Neuronal stem cell (in vitro differentiated cells): ENCODE results near the gene TPST2.

Experiments used
- DNase-seq: peaks from one replicate; pipeline ENCODE4 v3.0.0-alpha.2; 2013; ENCODE audit warnings: low spot score
- H2AFZ ChIP-seq: one replicate; pipeline ENCODE4 v1.6.1; 2013; ENCODE audit warnings: mild to moderate bottlenecking, low read length, inconsistent platforms
- H2AK5ac ChIP-seq: 2 replicates; pipeline ENCODE4 v1.6.1; 2013; ENCODE audit warnings: low read depth, mild to moderate bottlenecking, inconsistent platforms, low read length, moderate library complexity, mixed read lengths
- H2BK120ac ChIP-seq: 2 replicates; pipeline ENCODE4 v1.6.1; 2013; ENCODE audit warnings: low read depth, mild to moderate bottlenecking, inconsistent platforms, low read length, moderate library complexity, mixed read lengths
- H2BK12ac ChIP-seq: one replicate; pipeline ENCODE4 v1.6.1; 2013; ENCODE audit warnings: low read length, inconsistent platforms
- H2BK15ac ChIP-seq: 2 replicates; pipeline ENCODE4 v1.6.1; 2013; ENCODE audit warnings: mild to moderate bottlenecking, low read length, inconsistent platforms, mixed read lengths
- H2BK5ac ChIP-seq: one replicate; pipeline ENCODE4 v1.6.1; 2013; ENCODE audit warnings: inconsistent platforms, mild to moderate bottlenecking, low read length, moderate library complexity
- H3K14ac ChIP-seq: one replicate; pipeline ENCODE4 v1.6.1; 2013; ENCODE audit warnings: low read length, inconsistent platforms
- H3K18ac ChIP-seq: 2 replicates; pipeline ENCODE4 v1.6.1; 2013; ENCODE audit warnings: low read length, inconsistent platforms
- H3K23ac ChIP-seq: 2 replicates; pipeline ENCODE4 v1.6.1; 2013; ENCODE audit warnings: low read depth, mild to moderate bottlenecking, mixed read lengths, low read length, inconsistent platforms; ENCODE audit not compliant: poor library complexity
- H3K27ac ChIP-seq: replicated peaks from 3 replicates; pipeline ENCODE4 v1.5.1; 2013; ENCODE audit warnings: low read length, inconsistent platforms
- H3K27me3 ChIP-seq, 3 experiments: 2 replicates each; pipeline ENCODE4 v1.6.1; 2013; ENCODE audit warnings: low read length in 3 of 3, mild to moderate bottlenecking in 2 of 3, inconsistent platforms in 1 of 3, low read depth in 1 of 3, mixed read lengths in 1 of 3, moderate library complexity in 1 of 3; ENCODE audit not compliant: control insufficient read depth in 3 of 3, insufficient read depth in 3 of 3
- H3K36me3 ChIP-seq, 2 donors: replicated peaks in 1 of 2; 2 replicates each; pipeline ENCODE4 v1.6.1; 2013; ENCODE audit warnings: low read length in 2 of 2; ENCODE audit not compliant: control insufficient read depth in 2 of 2, insufficient read depth in 2 of 2
- H3K4ac ChIP-seq: 2 replicates; pipeline ENCODE4 v1.6.1; 2013; ENCODE audit warnings: inconsistent platforms, mild to moderate bottlenecking, low read length, moderate library complexity
- H3K4me1 ChIP-seq, 2 donors: 1 replicate in 1 of 2; 2 replicates in 1 of 2; pipeline ENCODE4 v1.6.1; 2013; ENCODE audit warnings: low read length in 2 of 2, low read depth in 1 of 2; ENCODE audit not compliant: control insufficient read depth in 2 of 2, insufficient read depth in 1 of 2
- H3K4me2 ChIP-seq: one replicate; pipeline ENCODE4 v1.6.1; 2013; ENCODE audit warnings: mild to moderate bottlenecking, low read length, inconsistent platforms; ENCODE audit not compliant: insufficient read depth, poor library complexity, severe bottlenecking
- H3K4me3 ChIP-seq, 2 donors: 2 replicates each; pipeline ENCODE4 v1.5.1; 2013; ENCODE audit warnings: low read length in 2 of 2, mild to moderate bottlenecking in 2 of 2, inconsistent platforms in 1 of 2, moderate library complexity in 1 of 2
- H3K79me1 ChIP-seq: one replicate; pipeline ENCODE4 v1.6.1; 2013; ENCODE audit warnings: low read depth, mild to moderate bottlenecking, inconsistent platforms, low read length, moderate library complexity
- H3K9ac ChIP-seq: one replicate; pipeline ENCODE4 v1.6.1; 2013; ENCODE audit warnings: mild to moderate bottlenecking, low read depth, low read length, inconsistent platforms; ENCODE audit not compliant: poor library complexity
- H3K9me3 ChIP-seq, 2 donors: replicated peaks in 1 of 2; 2 replicates each; pipeline versions ENCODE3 to v1.6.1; 2013; ENCODE audit warnings: low read length in 2 of 2, mild to moderate bottlenecking in 2 of 2, inconsistent platforms in 1 of 2, low read depth in 1 of 2, mixed read lengths in 1 of 2, moderate library complexity in 1 of 2; ENCODE audit not compliant: control insufficient read depth in 2 of 2, insufficient read depth in 1 of 2
- H4K8ac ChIP-seq: one replicate; pipeline ENCODE4 v1.6.1; 2013; ENCODE audit warnings: low read depth, mild to moderate bottlenecking, inconsistent platforms, low read length, moderate library complexity
- H4K91ac ChIP-seq: one replicate; pipeline ENCODE4 v1.6.1; 2013; ENCODE audit warnings: low read length, low read depth, mild to moderate bottlenecking, inconsistent platforms; ENCODE audit not compliant: poor library complexity
- WGBS, 2 donors: extraction: QIAGEN DNeasy Blood & Tissue Kit; methylation state at CpG; one replicate each; pipeline ENCODE4 v1.1.7; 2013; ENCODE audit warnings: missing lambda C conversion rate in 2 of 2, mixed read lengths in 1 of 2; ENCODE audit not compliant: insufficient read length in 2 of 2, insufficient replicate concordance in 1 of 2; ENCODE audit errors: extremely low coverage in 2 of 2; 5-methylcytosine and 5-hydroxymethylcytosine counted together

TPST2 gene

GRCh38 chr22:26502688-26503561 lies 87.0 kb downstream of the TPST2 start:
- Histone ChIP-seq H3K18ac (no peak overlapping the region), H3K4me1 (peaks cover 0 to 5% of the 10 kb centered on the region in 2 donors), H3K14ac (no peak overlapping the region), H4K8ac (no peak overlapping the region), H2BK15ac (no peak overlapping the region), H2BK120ac (no peak overlapping the region), H3K23ac (no peak overlapping the region), H3K4ac (no peak overlapping the region), H3K4me2 (no peak overlapping the region), H2BK5ac (no peak overlapping the region), H3K9me3 (peaks cover 0 to 2% of the 10 kb centered on the region in 2 donors), H3K4me3 (no peak overlapping the region), H3K27me3 (no peaks in the 10 kb centered on the region), H3K9ac (no peak overlapping the region), H3K79me1 (peaks cover 3% of the 10 kb centered on the region), H3K36me3 (peaks cover 47 to 99% of the 10 kb centered on the region in 2 donors), H2BK12ac (no peak overlapping the region), H3K27ac (no peak overlapping the region), H2AFZ (peak overlapping the region; percentile 63), H4K91ac (no peak overlapping the region), H2AK5ac (no peak overlapping the region)
- DNase-seq = peak; percentile 31
- no CpG with 5 or more reads among the region's 3 CpGs for WGBS, 2 donors

GRCh38 chr22:26501996-26502395 lies 87.9 kb downstream of the TPST2 start:
- Histone ChIP-seq H3K4me2 (no peak overlapping the region), H2AFZ (no peak overlapping the region), H3K9ac (no peak overlapping the region), H2BK15ac (no peak overlapping the region), H3K4me3 (no peak overlapping the region), H3K27me3 (no peaks in the 10 kb centered on the region), H4K91ac (no peak overlapping the region), H3K18ac (no peak overlapping the region), H2AK5ac (no peak overlapping the region), H3K79me1 (peaks cover 3% of the 10 kb centered on the region), H3K23ac (no peak overlapping the region), H3K4me1 (peaks cover 0 to 5% of the 10 kb centered on the region in 2 donors), H2BK12ac (no peak overlapping the region), H4K8ac (no peak overlapping the region), H3K14ac (no peak overlapping the region), H3K27ac (no peak overlapping the region), H2BK120ac (no peak overlapping the region), H3K4ac (no peak overlapping the region), H3K36me3 (peaks cover 50 to 97% of the 10 kb centered on the region in 2 donors), H2BK5ac (no peak overlapping the region), H3K9me3 (peaks cover 0 to 2% of the 10 kb centered on the region in 2 donors)
- no CpG with 5 or more reads among the region's 2 CpGs for WGBS, 2 donors
- DNase-seq = no peak

GRCh38 chr22:26499188-26499703 lies 90.7 kb downstream of the TPST2 start:
- H2BK15ac ChIP-seq = no peak overlapping the region
- peaks cover 0 to 5% of the 10 kb centered on the region in 2 donors for H3K4me1 ChIP-seq
- H4K8ac ChIP-seq = no peak overlapping the region
- H2AFZ ChIP-seq = no peak overlapping the region
- WGBS, 2 donors = no CpG with 5 or more reads among the region's 25 CpGs
- H3K9me3 ChIP-seq = peaks cover 0 to 2% of the 10 kb centered on the region in 2 donors
- DNase-seq = no peak
- no peak overlapping the region for H4K91ac ChIP-seq
- no peak overlapping the region for H2BK5ac ChIP-seq
- peaks cover 49 to 98% of the 10 kb centered on the region in 2 donors for H3K36me3 ChIP-seq
- no peaks in the 10 kb centered on the region for H3K27me3 ChIP-seq
- peaks cover 3% of the 10 kb centered on the region for H3K79me1 ChIP-seq
- H3K27ac ChIP-seq = no peak overlapping the region
- no peak overlapping the region for H3K4ac ChIP-seq
- H3K23ac ChIP-seq = no peak overlapping the region
- H3K14ac ChIP-seq = no peak overlapping the region
- no peak overlapping the region for H3K4me3 ChIP-seq
- H2BK120ac ChIP-seq = no peak overlapping the region
- H3K4me2 ChIP-seq = no peak overlapping the region
- H3K9ac ChIP-seq = no peak overlapping the region
- H3K18ac ChIP-seq = no peak overlapping the region
- H2AK5ac ChIP-seq = no peak overlapping the region
- H2BK12ac ChIP-seq = no peak overlapping the region

GRCh38 chr22:26496456-26496855 lies 93.5 kb downstream of the TPST2 start:
- no peak overlapping the region for H2BK120ac ChIP-seq
- no peaks in the 10 kb centered on the region for H3K27me3 ChIP-seq
- H3K9ac ChIP-seq = no peak overlapping the region
- peaks cover 3% of the 10 kb centered on the region for H3K79me1 ChIP-seq
- no CpG with 5 or more reads among the region's 4 CpGs for WGBS, 2 donors
- H4K8ac ChIP-seq = no peak overlapping the region
- peaks cover 0 to 2% of the 10 kb centered on the region in 2 donors for H3K9me3 ChIP-seq
- no peak overlapping the region for H3K27ac ChIP-seq
- no peak overlapping the region for H3K4me2 ChIP-seq
- H2BK12ac ChIP-seq = no peak overlapping the region
- DNase-seq = no peak
- H3K23ac ChIP-seq = no peak overlapping the region
- no peaks in the 10 kb centered on the region for H3K4me1 ChIP-seq
- H4K91ac ChIP-seq = no peak overlapping the region
- no peak overlapping the region for H3K14ac ChIP-seq
- H2BK5ac ChIP-seq = no peak overlapping the region
- H3K18ac ChIP-seq = no peak overlapping the region
- H3K4ac ChIP-seq = no peak overlapping the region
- no peak overlapping the region for H2AK5ac ChIP-seq
- H3K4me3 ChIP-seq = no peak overlapping the region
- H3K36me3 ChIP-seq = peaks cover 53 to 97% of the 10 kb centered on the region in 2 donors
- no peak overlapping the region for H2AFZ ChIP-seq
- no peak overlapping the region for H2BK15ac ChIP-seq
